CD14-positive monocyte (primary cell): ENCODE measurements around the gene WEE1. TPM values are rescaled to one million over a fixed set of nuclear protein-coding genes. Genes with fewer than 3 reads are reported as not detected.

ENCODE experiments used
- DNase-seq, 3 donors: peaks; one replicate each; pipeline ENCODE4 v3.0.0-alpha.2; 2011 to 2022
- H2AFZ ChIP-seq: 2 replicates; pipeline ENCODE4 v1.6.0; 2012; ENCODE audit warnings: mild to moderate bottlenecking, low read depth, low read length, inconsistent platforms; ENCODE audit not compliant: insufficient read depth, poor library complexity, severe bottlenecking
- H3K27ac ChIP-seq, 2 donors: 1 replicate in 1 of 2; 2 replicates in 1 of 2; pipeline ENCODE4 v1.5.1; 2012 to 2013; ENCODE audit warnings: low read length in 2 of 2, control low read depth in 1 of 2, inconsistent platforms in 1 of 2, low read depth in 1 of 2, mild to moderate bottlenecking in 1 of 2
- H3K27me3 ChIP-seq, 2 donors: one replicate each; pipeline versions ENCODE4 v1.6.0 to v1.6.1; 2011 to 2013; ENCODE audit warnings: low read length in 2 of 2; ENCODE audit not compliant: control insufficient read depth in 2 of 2, insufficient read depth in 2 of 2
- H3K36me3 ChIP-seq, 2 donors: replicated peaks in 1 of 2; 1 replicate in 1 of 2; 2 replicates in 1 of 2; pipeline versions ENCODE4 v1.5.1 to v1.6.1; 2012 to 2013; ENCODE audit warnings: low read length in 2 of 2, control low read depth in 1 of 2, inconsistent platforms in 1 of 2, mild to moderate bottlenecking in 1 of 2; ENCODE audit not compliant: insufficient read depth in 2 of 2, control insufficient read depth in 1 of 2
- H3K4me1 ChIP-seq, 2 donors: 1 replicate in 1 of 2; 2 replicates in 1 of 2; pipeline versions ENCODE4 v1.5.1 to v1.6.1; 2012 to 2013; ENCODE audit warnings: low read length in 2 of 2, control low read depth in 1 of 2, inconsistent platforms in 1 of 2, mild to moderate bottlenecking in 1 of 2, moderate library complexity in 1 of 2; ENCODE audit not compliant: insufficient read depth in 2 of 2, control insufficient read depth in 1 of 2
- H3K4me2 ChIP-seq: replicated peaks from 2 replicates; pipeline ENCODE3; 2012; ENCODE audit warnings: low read length, moderate library complexity, mild to moderate bottlenecking; ENCODE audit not compliant: poor library complexity, severe bottlenecking; ENCODE audit errors: extremely low read depth
- H3K4me3 ChIP-seq, 3 experiments: fragments of 200-600 bp in 1 of 3; sonication (generic) in 1 of 3; replicated peaks in 1 of 3; 1 replicate in 2 of 3; 2 replicates in 1 of 3; pipeline ENCODE4 v1.5.1; 2011 to 2013; ENCODE audit warnings: low read length in 3 of 3, mild to moderate bottlenecking in 3 of 3, control low read depth in 2 of 3, low read depth in 2 of 3, inconsistent platforms in 1 of 3, moderate library complexity in 1 of 3
- H3K79me2 ChIP-seq: 2 replicates; pipeline ENCODE4 v1.6.0; 2012; ENCODE audit warnings: mild to moderate bottlenecking, control low read depth, inconsistent platforms, low read length, moderate library complexity; ENCODE audit not compliant: insufficient read depth
- H3K9ac ChIP-seq: 2 replicates; pipeline ENCODE4 v1.6.0; 2017; ENCODE audit warnings: low read length, mild to moderate bottlenecking; ENCODE audit not compliant: insufficient read depth, poor library complexity, severe bottlenecking
- H3K9me3 ChIP-seq, 2 donors: replicated peaks in 1 of 2; 1 replicate in 1 of 2; 2 replicates in 1 of 2; pipeline versions ENCODE4 v1.5.1 to v1.6.1; 2012 to 2013; ENCODE audit warnings: low read length in 2 of 2, control low read depth in 1 of 2; ENCODE audit not compliant: control insufficient read depth in 1 of 2, insufficient read depth in 1 of 2
- H4K20me1 ChIP-seq: 2 replicates; pipeline ENCODE4 v1.6.0; 2012; ENCODE audit warnings: mild to moderate bottlenecking, low read length, control low read depth, moderate library complexity; ENCODE audit not compliant: insufficient read depth
- H3K27ac Mint-ChIP-seq, 7 donors: one replicate each; pipeline ENCODE4 v1.8.0; 2020; ENCODE audit warnings: mild to moderate bottlenecking in 7 of 7, mixed read lengths in 7 of 7, moderate library complexity in 6 of 7, inconsistent platforms in 2 of 7
- H3K27me3 Mint-ChIP-seq, 3 donors: one replicate each; pipeline ENCODE4 v1.8.0; 2021 to 2022; ENCODE audit warnings: low read depth in 3 of 3, mild to moderate bottlenecking in 3 of 3, mixed read lengths in 3 of 3, moderate library complexity in 3 of 3, inconsistent platforms in 1 of 3
- H3K36me3 Mint-ChIP-seq, 2 donors: one replicate each; pipeline ENCODE4 v1.8.0; 2020; ENCODE audit warnings: mixed read lengths in 2 of 2, inconsistent platforms in 1 of 2, mild to moderate bottlenecking in 1 of 2
- H3K4me1 Mint-ChIP-seq: one replicate; pipeline ENCODE4 v1.8.0; 2020; ENCODE audit warnings: mild to moderate bottlenecking, mixed read lengths
- H3K4me3 Mint-ChIP-seq, 2 donors: one replicate each; pipeline ENCODE4 v1.8.0; 2020; ENCODE audit warnings: mild to moderate bottlenecking in 2 of 2, mixed read lengths in 2 of 2, moderate library complexity in 1 of 2
- H3K9me3 Mint-ChIP-seq, 7 donors: one replicate each; pipeline ENCODE4 v1.8.0; 2020 to 2022; ENCODE audit warnings: mixed read lengths in 7 of 7, mild to moderate bottlenecking in 6 of 7, moderate library complexity in 6 of 7, inconsistent platforms in 2 of 7
- WGBS: methylation state at CpG from one replicate; pipeline ENCODE4 v1.1.5; 2013; ENCODE audit warnings: missing lambda C conversion rate; ENCODE audit not compliant: insufficient coverage; 5-methylcytosine and 5-hydroxymethylcytosine counted together
- intact Hi-C, 2 donors: fragments of 100-400 bp; cut with micrococcal nuclease; formaldehyde crosslinking; loops; one replicate each; pipeline versions ENCODE4 v1.15.0 to v1.15.1; 2023
- polyA plus RNA-seq, 3 donors: library from polyadenylated mRNA; depleted of rRNA in 1 of 3; unstranded in 2 of 3; stranded (reverse) in 1 of 3; fragments of 300-500 nt in 2 of 3; fragments of >200 nt in 1 of 3; fragmentation: Illumina TruSeq in 2 of 3; gene quantifications; 1 replicate in 2 of 3; 2 replicates in 1 of 3; pipeline ENCODE4 v1.2.3, GENCODE V29; 2012 to 2021
- TF ChIP-seq, protein P1 (sequence below): fragments of 200-600 bp; IDR thresholded peaks from one replicate; pipeline ENCODE4 v1.8.0; 2022; ENCODE audit warnings: antibody characterized with exemption, mild to moderate bottlenecking

WEE1 gene
- polyA plus RNA-seq, 3 donors, result 0.05 to 0.41 (median 0.22) TPM

DNA sequence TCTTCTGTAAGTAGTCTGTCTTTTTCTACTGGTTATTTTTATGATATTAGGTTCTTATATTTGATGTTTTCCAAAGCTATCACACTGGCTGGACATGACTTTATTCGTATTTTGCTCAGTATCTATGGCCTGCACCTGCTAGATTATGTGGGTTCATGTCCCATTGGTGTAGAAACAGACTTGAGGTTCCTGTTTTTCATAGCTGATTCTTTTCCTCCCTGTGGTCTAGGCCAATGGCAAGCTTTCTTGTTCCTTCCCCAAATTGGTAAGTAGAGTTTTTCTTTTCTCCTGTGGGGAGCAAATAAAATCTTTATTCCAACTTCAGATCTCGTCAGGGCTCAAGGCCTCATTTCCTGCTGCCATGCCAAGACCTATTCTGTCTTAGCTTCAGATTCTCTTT lies 60.2 kb downstream of the WEE1 start:
- H3K27ac Mint-ChIP-seq, result peak overlapping the region; percentile 24 to 81 (median 60)
- Histone ChIP-seq H3K27me3 (no peaks in the 10 kb centered on the region), H4K20me1 (no peaks in the 10 kb centered on the region), H2AFZ (no peak overlapping the region), H3K4me3 (peak overlapping the region in 1 of 3 experiments; percentile 4), H3K36me3 (no peaks in the 10 kb centered on the region), H3K4me1 (peaks cover 27 to 35% of the 10 kb centered on the region in 2 donors), H3K4me2 (peak overlapping the region; percentile 30), H3K9ac (no peak overlapping the region), H3K27ac (peak overlapping the region in 1 of 2 donors; percentile 43), H3K79me2 (no peaks in the 10 kb centered on the region), H3K9me3 (no peaks in the 10 kb centered on the region)
- DNase-seq, result peak; percentile 30 to 62 (median 60)
- peaks cover 0 to 9% (median 4%) of the 10 kb centered on the region in 7 donors for H3K9me3 Mint-ChIP-seq
- TF ChIP-seq, protein P1, sequence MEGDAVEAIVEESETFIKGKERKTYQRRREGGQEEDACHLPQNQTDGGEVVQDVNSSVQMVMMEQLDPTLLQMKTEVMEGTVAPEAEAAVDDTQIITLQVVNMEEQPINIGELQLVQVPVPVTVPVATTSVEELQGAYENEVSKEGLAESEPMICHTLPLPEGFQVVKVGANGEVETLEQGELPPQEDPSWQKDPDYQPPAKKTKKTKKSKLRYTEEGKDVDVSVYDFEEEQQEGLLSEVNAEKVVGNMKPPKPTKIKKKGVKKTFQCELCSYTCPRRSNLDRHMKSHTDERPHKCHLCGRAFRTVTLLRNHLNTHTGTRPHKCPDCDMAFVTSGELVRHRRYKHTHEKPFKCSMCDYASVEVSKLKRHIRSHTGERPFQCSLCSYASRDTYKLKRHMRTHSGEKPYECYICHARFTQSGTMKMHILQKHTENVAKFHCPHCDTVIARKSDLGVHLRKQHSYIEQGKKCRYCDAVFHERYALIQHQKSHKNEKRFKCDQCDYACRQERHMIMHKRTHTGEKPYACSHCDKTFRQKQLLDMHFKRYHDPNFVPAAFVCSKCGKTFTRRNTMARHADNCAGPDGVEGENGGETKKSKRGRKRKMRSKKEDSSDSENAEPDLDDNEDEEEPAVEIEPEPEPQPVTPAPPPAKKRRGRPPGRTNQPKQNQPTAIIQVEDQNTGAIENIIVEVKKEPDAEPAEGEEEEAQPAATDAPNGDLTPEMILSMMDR, result no peak
- intact Hi-C loops, result no loop called here
- peaks cover 0 to 1% (median 0%) of the 10 kb centered on the region in 3 donors for H3K27me3 Mint-ChIP-seq
- WGBS, result 0% methylated on average over 1 of the region's 2 CpGs
- H3K36me3 Mint-ChIP-seq, result no peaks in the 10 kb centered on the region
- H3K4me1 Mint-ChIP-seq, result peaks cover 33% of the 10 kb centered on the region
- no peak overlapping the region for H3K4me3 Mint-ChIP-seq

DNA sequence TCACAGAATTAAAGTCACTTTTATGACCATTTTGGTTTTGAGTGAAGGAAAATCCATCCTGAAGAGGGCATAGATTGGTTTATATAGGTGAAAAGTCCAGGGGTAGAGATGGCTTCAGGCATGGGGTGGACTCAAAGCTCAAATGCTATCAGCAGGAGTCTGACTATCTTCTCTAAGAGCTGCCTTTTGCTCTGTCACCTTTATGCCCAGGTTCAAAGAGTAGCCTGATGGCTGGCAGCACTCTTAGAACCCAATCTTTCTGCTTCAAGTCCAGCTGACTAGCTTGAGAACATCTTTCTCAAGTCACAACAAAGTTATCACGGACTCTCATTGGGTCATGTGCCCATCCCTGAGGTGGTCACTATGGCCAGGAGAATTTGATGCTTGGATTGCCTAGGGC lies 63.2 kb downstream of the WEE1 start:
- Histone ChIP-seq H2AFZ (no peak overlapping the region), H3K4me3 (no peak overlapping the region), H4K20me1 (no peaks in the 10 kb centered on the region), H3K9ac (no peak overlapping the region), H3K27me3 (no peaks in the 10 kb centered on the region), H3K4me1 (peaks cover 43 to 48% of the 10 kb centered on the region in 2 donors), H3K36me3 (no peaks in the 10 kb centered on the region), H3K27ac (no peak overlapping the region), H3K4me2 (no peak overlapping the region), H3K79me2 (no peaks in the 10 kb centered on the region), H3K9me3 (no peaks in the 10 kb centered on the region)
- Mint-ChIP-seq H3K9me3 (peaks cover 0 to 4% (median under 1%) of the 10 kb centered on the region in 7 donors), H3K27ac (no peak overlapping the region), H3K4me1 (peaks cover 48% of the 10 kb centered on the region), H3K36me3 (no peaks in the 10 kb centered on the region), H3K4me3 (no peak overlapping the region), H3K27me3 (peaks cover 0 to 1% (median 0%) of the 10 kb centered on the region in 3 donors)
- no CpG with 5 or more reads among the region's 1 CpG for WGBS
- intact Hi-C loops, result no loop called here
- TF ChIP-seq, protein P1, result no peak
- DNase-seq, result no peak
